GM21786 (cell line): ENCODE measurements around the gene IL1R2.
"Not testable (repeated sequence)": the region's sequence is repeated elsewhere in the genome, so short reads cannot be mapped to it uniquely, and the experiment has no call there.

ENCODE experiments used
- ATAC-seq: cut with Tn5 transposase; IDR thresholded peaks from one replicate; pipeline ENCODE4 v1.9.1; 2021; ENCODE audit not compliant: unreplicated experiment

IL1R2 gene

GRCh38 chr2:102058293-102058833, 66.6 kb downstream of the IL1R2 start:
- ATAC-seq, result no peak

- ATAC-seq, result no peak
These were observed 67.4 kb downstream of the IL1R2 start for GRCh38 chr2:102059151-102059550.

- no peak for ATAC-seq
These were observed 68.3 kb downstream of the IL1R2 start for GRCh38 chr2:102060047-102060446.

GRCh38 chr2:102060792-102061191, 69.0 kb downstream of the IL1R2 start:
- ATAC-seq, result no peak

- no peak for ATAC-seq
These were observed 69.5 kb downstream of the IL1R2 start for GRCh38 chr2:102061286-102061699.

GRCh38 chr2:102061962-102062795, 70.4 kb downstream of the IL1R2 start:
- ATAC-seq, result no peak

GRCh38 chr2:102062802-102063201, 71.0 kb downstream of the IL1R2 start:
- no peak for ATAC-seq

- ATAC-seq, result no peak
These were observed 71.7 kb downstream of the IL1R2 start for GRCh38 chr2:102063487-102063911.

GRCh38 chr2:102063941-102064678, 72.3 kb downstream of the IL1R2 start:
- no peak for ATAC-seq

- no peak for ATAC-seq
These were observed 73.2 kb downstream of the IL1R2 start for GRCh38 chr2:102064679-102065674.

- ATAC-seq, result no peak
These were observed 74.0 kb downstream of the IL1R2 start for GRCh38 chr2:102065675-102066252.

- ATAC-seq, result no peak
These were observed 74.8 kb downstream of the IL1R2 start for GRCh38 chr2:102066554-102066953.

- ATAC-seq, result not testable (repeated sequence)
These were observed 76.4 kb downstream of the IL1R2 start for GRCh38 chr2:102068126-102068525.

GRCh38 chr2:102069311-102069974, 77.7 kb downstream of the IL1R2 start:
- no peak for ATAC-seq

GRCh38 chr2:102070058-102070642, 78.4 kb downstream of the IL1R2 start:
- ATAC-seq, result no peak

GRCh38 chr2:102072741-102073140, 81.0 kb downstream of the IL1R2 start:
- ATAC-seq, result no peak

GRCh38 chr2:102073168-102073724, 81.5 kb downstream of the IL1R2 start:
- no peak for ATAC-seq

- no peak for ATAC-seq
These were observed 82.5 kb downstream of the IL1R2 start for GRCh38 chr2:102074152-102074783.

- no peak for ATAC-seq
These were observed 83.7 kb downstream of the IL1R2 start for GRCh38 chr2:102075479-102075878.
